Activated CD4-positive, alpha-beta T cell treated with anti-CD3 and anti-CD28 coated beads, Interleukin-2, amount 50 U/mL, for 24 hours (primary cell): ENCODE results near the gene UBC.
"Not testable (repeated sequence)": the region's sequence is repeated elsewhere in the genome, so short reads cannot be mapped to it uniquely, and the experiment has no call there.

Source experiments
- DNase-seq, 2 donors: peaks; one replicate each; pipeline ENCODE4 v3.0.0-alpha.2; 2020; ENCODE audit warnings: low read depth in 1 of 2, low spot score in 1 of 2

UBC gene

GRCh38 chr12:124884587-124885438, 29.6 kb downstream of the UBC start:
- DNase-seq = no peak

GRCh38 chr12:124883263-124884130, 31.0 kb downstream of the UBC start:
- DNase-seq = no peak

GRCh38 chr12:124881123-124881522, 33.3 kb downstream of the UBC start:
- no peak for DNase-seq

GRCh38 chr12:124880335-124880734, 34.1 kb downstream of the UBC start:
- not testable (repeated sequence) for DNase-seq

- DNase-seq = no peak
Measured at GRCh38 chr12:124878795-124879516, 35.5 kb downstream of the UBC start.

- no peak for DNase-seq
Measured at GRCh38 chr12:124877423-124877822, 37.0 kb downstream of the UBC start.

- DNase-seq = no peak
Measured at GRCh38 chr12:124876171-124876570, 38.3 kb downstream of the UBC start.

- no peak for DNase-seq
Measured at GRCh38 chr12:124875803-124876132, 38.7 kb downstream of the UBC start.

- no peak for DNase-seq
Measured at GRCh38 chr12:124874988-124875802, 39.3 kb downstream of the UBC start.

GRCh38 chr12:124874188-124874587, 40.3 kb downstream of the UBC start:
- no peak for DNase-seq

GRCh38 chr12:124872068-124872719, 42.3 kb downstream of the UBC start:
- no peak for DNase-seq

GRCh38 chr12:124871297-124871696, 43.2 kb downstream of the UBC start:
- DNase-seq = no peak

- no peak for DNase-seq
Measured at GRCh38 chr12:124870515-124870914, 43.9 kb downstream of the UBC start.

- DNase-seq = no peak
Measured at GRCh38 chr12:124869059-124869665, 45.3 kb downstream of the UBC start.

- no peak for DNase-seq
Measured at GRCh38 chr12:124868252-124869058, 46.0 kb downstream of the UBC start.

- DNase-seq = no peak
Measured at GRCh38 chr12:124867401-124867930, 47.0 kb downstream of the UBC start.

GRCh38 chr12:124866883-124867400, 47.5 kb downstream of the UBC start:
- no peak for DNase-seq

- DNase-seq = no peak
Measured at GRCh38 chr12:124866195-124866882, 48.1 kb downstream of the UBC start.
